GM21576 (cell line): ENCODE results near the gene KDSR.
"Not testable (repeated sequence)": the region's sequence is repeated elsewhere in the genome, so short reads cannot be mapped to it uniquely, and the experiment has no call there.

ENCODE experiments used
- ATAC-seq: cut with Tn5 transposase; IDR thresholded peaks from one replicate; pipeline ENCODE4 v1.9.1; 2021; ENCODE audit warnings: mild to moderate bottlenecking, moderate library complexity; ENCODE audit not compliant: unreplicated experiment

KDSR gene

GRCh38 chr18:63366213-63367052, 573 bp downstream of the KDSR start:
- ATAC-seq = peak; percentile 35

- ATAC-seq = no peak
Measured at GRCh38 chr18:63365876-63366212, 1.2 kb downstream of the KDSR start.

GRCh38 chr18:63363951-63364350, 3.1 kb downstream of the KDSR start:
- ATAC-seq = no peak

- not testable (repeated sequence) for ATAC-seq
Measured at GRCh38 chr18:63363420-63363819, 3.6 kb downstream of the KDSR start.

GRCh38 chr18:63356272-63356896, 10.6 kb downstream of the KDSR start:
- ATAC-seq = no peak

GRCh38 chr18:63350230-63350629, 16.8 kb downstream of the KDSR start:
- ATAC-seq = no peak

GRCh38 chr18:63348508-63349136, 18.4 kb downstream of the KDSR start:
- ATAC-seq = no peak

GRCh38 chr18:63346480-63347183, 20.4 kb downstream of the KDSR start:
- ATAC-seq = no peak

- ATAC-seq = no peak
Measured at GRCh38 chr18:63346031-63346430, 21.0 kb downstream of the KDSR start.

- no peak for ATAC-seq
Measured at GRCh38 chr18:63344918-63345317, 22.1 kb downstream of the KDSR start.

GRCh38 chr18:63344263-63344662, 22.7 kb downstream of the KDSR start:
- no peak for ATAC-seq

- no peak for ATAC-seq
Measured at GRCh38 chr18:63342206-63342605, 24.8 kb downstream of the KDSR start.

GRCh38 chr18:63339920-63340484, 27.0 kb downstream of the KDSR start:
- no peak for ATAC-seq

- ATAC-seq = no peak
Measured at GRCh38 chr18:63336366-63337099, 30.5 kb downstream of the KDSR start.

- no peak for ATAC-seq
Measured at GRCh38 chr18:63331105-63331504, 35.9 kb downstream of the KDSR start.

GRCh38 chr18:63329431-63330145, 37.4 kb downstream of the KDSR start:
- no peak for ATAC-seq

- ATAC-seq = no peak
Measured at GRCh38 chr18:63326011-63326410, 41.0 kb downstream of the KDSR start.

GRCh38 chr18:63325086-63325686, 41.8 kb downstream of the KDSR start:
- ATAC-seq = no peak

- ATAC-seq = no peak
Measured at GRCh38 chr18:63322908-63323634, 43.9 kb downstream of the KDSR start.
